Psoas muscle (tissue), 8 donors: ENCODE data around the gene MMEL1. TPM values are rescaled to one million over a fixed set of nuclear protein-coding genes. Genes with fewer than 3 reads are reported as not detected.
"Not testable (repeated sequence)": the region's sequence is repeated elsewhere in the genome, so short reads cannot be mapped to it uniquely, and the experiment has no call there.

Experiments
- ATAC-seq, 4 donors: fragments of 200-7000 bp; cut with Tn5 transposase; one replicate each; pipeline ENCODE4 v1.9.1; 2020; ENCODE audit warnings: moderate library complexity in 3 of 4, mild to moderate bottlenecking in 2 of 4
- DNase-seq, 2 donors: peaks; one replicate each; pipeline ENCODE4 v3.0.0-alpha.2; 2020
- H3K27ac ChIP-seq: fragments of 200-600 bp; one replicate; pipeline ENCODE4 v1.8.0; 2022
- H3K27me3 ChIP-seq, 3 donors: fragments of 200-600 bp in 1 of 3; one replicate each; pipeline versions ENCODE4 v1.6.1 to v1.8.0; 2013 to 2022; ENCODE audit warnings: low read length in 2 of 3, mild to moderate bottlenecking in 2 of 3, moderate library complexity in 1 of 3; ENCODE audit not compliant: insufficient read depth in 3 of 3
- H3K36me3 ChIP-seq, 2 donors: fragments of 200-600 bp in 1 of 2; one replicate each; pipeline versions ENCODE4 v1.6.1 to v1.8.0; 2013 to 2022; ENCODE audit warnings: low read depth in 1 of 2, mild to moderate bottlenecking in 1 of 2, moderate library complexity in 1 of 2; ENCODE audit not compliant: insufficient read depth in 1 of 2
- H3K4me1 ChIP-seq: fragments of 200-600 bp; one replicate; pipeline ENCODE4 v1.8.0; 2022
- H3K4me3 ChIP-seq: fragments of 200-600 bp; one replicate; pipeline ENCODE4 v1.8.0; 2022; ENCODE audit warnings: mild to moderate bottlenecking
- H3K9me3 ChIP-seq: fragments of 200-600 bp; one replicate; pipeline ENCODE4 v1.8.0; 2022
- CTCF ChIP-seq: fragments of 200-600 bp; IDR thresholded peaks from one replicate; pipeline ENCODE4 v1.8.0; 2022; ENCODE audit warnings: antibody characterized with exemption
- WGBS, 3 donors: extraction: QIAGEN DNeasy Blood & Tissue Kit; methylation state at CpG; one replicate each; pipeline versions ENCODE4 v1.1.6 to v1.1.7; 2013; 5-methylcytosine and 5-hydroxymethylcytosine counted together
- intact Hi-C, 2 donors: fragments of 100-400 bp; cut with DNase I; formaldehyde crosslinking; loops; one replicate each; pipeline versions ENCODE4 v1.11.0 to v1.14.2; 2022
- polyA plus RNA-seq, 3 donors: library from polyadenylated mRNA; stranded (reverse); fragments of 200-250 nt; gene quantifications; one replicate each; pipeline ENCODE4 v1.2.3, GENCODE V29; 2013
- total RNA-seq, 4 donors: library from RNA; stranded (reverse); fragmentation: NEBNext Ultra II Directional in 2 of 4; extraction: Animal tissue kit (Norgen Biotek cat#: 25700) in 2 of 4; gene quantifications; one replicate each; pipeline versions ENCODE4 v1.2.1 to v1.2.4, GENCODE V29; 2021 to 2023
- donor health status: healthy with polysubstance abuse.
- donor health status: DM: no; HTN: no; CAD: no; lungs with moderate emphysema.
- donor health status: Bipolar disorder and iron deficiency.
- donor health status: healthy.
- donor health status: DM: yes; HTN: yes; CAD: no.
- donor health status: DM: no; HTN: no; CAD: no.
- donor health status: DM: no; HTN: no; CAD: no.
- donor health status: DM: yes; HTN: yes; CAD: no.

MMEL1 gene
- total and polyA plus RNA-seq, 7 donors, result 0.08 to 0.89 (median 0.21) TPM; not detected in 2

GRCh38 chr1:2556277-2556677, 76.5 kb downstream of the MMEL1 start, which contains the start of gene TNFRSF14:
Gene TNFRSF14, plus strand, starts transcription at chr1:2556371. Its CDS starts 294 bp downstream, at chr1:2556665.
- 0 to 1% (median 1%) methylated on average over 11 to 16 of the region's 16 CpGs for WGBS, 3 donors
- Histone ChIP-seq H3K36me3 (no peaks in the 10 kb centered on the region), H3K4me3 (peak within 1 kb of the TSS; percentile 76), H3K9me3 (no peaks in the 10 kb centered on the region), H3K4me1 (no peaks in the 10 kb centered on the region), H3K27ac (peak within 1 kb of the TSS; percentile 74), H3K27me3 (peaks cover 0 to 7% (median 3%) of the 10 kb centered on the region in 3 donors)
- peak; percentile 46 to 67 for DNase-seq
- ATAC-seq, result peak; percentile 25 to 65 (median 44)
- intact Hi-C loops, result no loop called here
- TF ChIP-seq CTCF, result no peak

GRCh38 chr1:2555634-2556276, 77.1 kb downstream of the MMEL1 start:
- intact Hi-C loops, result no loop called here
- ATAC-seq, result peak; percentile 33 to 74 (median 58)

GRCh38 chr1:2554621-2555387, 78.0 kb downstream of the MMEL1 start:
- ATAC-seq (no peak), DNase-seq (no peak)
- peaks cover 0 to 7% (median 3%) of the 10 kb centered on the region in 3 donors for H3K27me3 ChIP-seq
- intact Hi-C loops, result no loop called here
- H3K27ac ChIP-seq, result peak overlapping the region; percentile 74
- 44 to 54% (median 50%) methylated on average over 18 to 19 of the region's 19 CpGs for WGBS, 3 donors
- H3K36me3 ChIP-seq, result no peaks in the 10 kb centered on the region
- H3K9me3 ChIP-seq, result no peaks in the 10 kb centered on the region
- TF ChIP-seq CTCF, result no peak
- no peak overlapping the region for H3K4me3 ChIP-seq
- H3K4me1 ChIP-seq, result no peaks in the 10 kb centered on the region

More at GRCh38 chr1:2555634-2556276, 77.1 kb downstream of the MMEL1 start:
- TF ChIP-seq CTCF, result no peak
- Histone ChIP-seq H3K9me3 (no peaks in the 10 kb centered on the region), H3K27ac (peak overlapping the region; percentile 74), H3K27me3 (peaks cover 0 to 7% (median 3%) of the 10 kb centered on the region in 3 donors), H3K36me3 (no peaks in the 10 kb centered on the region), H3K4me1 (no peaks in the 10 kb centered on the region), H3K4me3 (peak overlapping the region; percentile 76)
- 7 to 20% (median 16%) methylated on average over 20 to 26 of the region's 26 CpGs for WGBS, 3 donors
- peak; percentile 82 to 87 for DNase-seq

- ATAC-seq (no peak), DNase-seq (no peak)
- Histone ChIP-seq H3K4me3 (no peak overlapping the region), H3K4me1 (no peaks in the 10 kb centered on the region), H3K36me3 (no peaks in the 10 kb centered on the region), H3K27ac (no peak overlapping the region), H3K27me3 (peaks cover 0 to 7% (median 3%) of the 10 kb centered on the region in 3 donors), H3K9me3 (no peaks in the 10 kb centered on the region)
- TF ChIP-seq CTCF, result no peak
- 79 to 83% (median 83%) methylated on average over 24 to 30 of the region's 30 CpGs for WGBS, 3 donors
- intact Hi-C loops, result no loop called here
Observed at GRCh38 chr1:2553871-2554620, 78.8 kb downstream of the MMEL1 start.

GRCh38 chr1:2553076-2553475, 79.7 kb downstream of the MMEL1 start:
- not testable (repeated sequence) for H3K4me1 ChIP-seq
- WGBS, 3 donors, result 35 to 71% (median 62%) methylated on average over 4 to 9 of the region's 9 CpGs

More at GRCh38 chr1:2553076-2553475, 79.7 kb downstream of the MMEL1 start:
- H3K27ac ChIP-seq, H3K36me3 ChIP-seq, H3K9me3 ChIP-seq, ATAC-seq, H3K27me3 ChIP-seq, DNase-seq, H3K4me3 ChIP-seq, intact Hi-C loops: not testable (repeated sequence)
